GM12872 (cell line): Measurements from ENCODE around the gene POC5.

Source experiments
- CTCF ChIP-seq: IDR thresholded peaks from 3 replicates; pipeline ENCODE4 v1.5.1; 2011; ENCODE audit warnings: low read depth, mild to moderate bottlenecking, low read length, moderate library complexity; ENCODE audit not compliant: insufficient read depth

Gene POC5

GRCh38 chr5:75666801-75667200, 50.4 kb downstream of the POC5 start:
- no peak for TF ChIP-seq CTCF

GRCh38 chr5:75664979-75665378, 52.3 kb downstream of the POC5 start:
- no peak for TF ChIP-seq CTCF

GRCh38 chr5:75663579-75664284, 53.5 kb downstream of the POC5 start:
- TF ChIP-seq CTCF = no peak

GRCh38 chr5:75662061-75662460, 55.2 kb downstream of the POC5 start:
- TF ChIP-seq CTCF = no peak

GRCh38 chr5:75660678-75661465, 56.4 kb downstream of the POC5 start:
- TF ChIP-seq CTCF = no peak

- no peak for TF ChIP-seq CTCF
Observed at GRCh38 chr5:75659791-75660450, 57.3 kb downstream of the POC5 start.

GRCh38 chr5:75656311-75657003, 60.8 kb downstream of the POC5 start:
- TF ChIP-seq CTCF = no peak
